Superior temporal gyrus (tissue), 1 donor: ENCODE data around the gene TIGD2.

ENCODE experiments used
- DNase-seq: peaks from one replicate; pipeline ENCODE4 v3.0.0-alpha.2; 2016; ENCODE audit errors: extremely low spot score

Gene TIGD2

GRCh38 chr4:89162987-89163386, 51.7 kb downstream of the TIGD2 start:
- DNase-seq = no peak

DNA sequence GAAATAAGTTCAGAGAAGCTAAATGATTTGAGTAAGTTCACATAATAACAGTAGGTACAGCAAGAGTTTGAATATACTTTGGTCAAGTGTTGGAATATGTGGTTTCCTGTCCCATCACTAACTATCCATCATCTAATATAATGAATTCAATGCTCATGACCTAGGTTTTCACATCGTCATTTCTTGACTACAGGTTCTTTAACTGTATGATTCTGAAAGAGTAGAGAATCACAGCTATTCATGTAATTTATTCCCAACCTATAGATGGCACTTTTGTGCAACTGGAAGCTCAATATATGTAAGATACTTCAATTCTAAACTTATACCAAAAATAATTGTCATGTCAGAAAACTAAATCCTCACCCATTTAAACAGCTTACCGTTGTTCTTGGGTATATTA, 53.1 kb downstream of the TIGD2 start:
- DNase-seq = no peak
